CD4-positive, alpha-beta T cell treated with Interleukin-17A for 1 hour (primary cell): ENCODE data around the gene PRM2.
A peak's percentile ranks its signal among the peaks of the same experiment; 100 is the strongest.

Experiments
- DNase-seq: peaks from one replicate; pipeline ENCODE4 v3.0.0-alpha.2; 2020

PRM2 gene, protein sequence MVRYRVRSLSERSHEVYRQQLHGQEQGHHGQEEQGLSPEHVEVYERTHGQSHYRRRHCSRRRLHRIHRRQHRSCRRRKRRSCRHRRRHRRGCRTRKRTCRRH

GRCh38 chr16:11276143-11276895, at the start of gene PRM2:
Gene PRM2, minus strand, starts transcription at chr16:11276480. Its CDS starts 110 bp downstream, at chr16:11276370.
- no peak for DNase-seq

DNA sequence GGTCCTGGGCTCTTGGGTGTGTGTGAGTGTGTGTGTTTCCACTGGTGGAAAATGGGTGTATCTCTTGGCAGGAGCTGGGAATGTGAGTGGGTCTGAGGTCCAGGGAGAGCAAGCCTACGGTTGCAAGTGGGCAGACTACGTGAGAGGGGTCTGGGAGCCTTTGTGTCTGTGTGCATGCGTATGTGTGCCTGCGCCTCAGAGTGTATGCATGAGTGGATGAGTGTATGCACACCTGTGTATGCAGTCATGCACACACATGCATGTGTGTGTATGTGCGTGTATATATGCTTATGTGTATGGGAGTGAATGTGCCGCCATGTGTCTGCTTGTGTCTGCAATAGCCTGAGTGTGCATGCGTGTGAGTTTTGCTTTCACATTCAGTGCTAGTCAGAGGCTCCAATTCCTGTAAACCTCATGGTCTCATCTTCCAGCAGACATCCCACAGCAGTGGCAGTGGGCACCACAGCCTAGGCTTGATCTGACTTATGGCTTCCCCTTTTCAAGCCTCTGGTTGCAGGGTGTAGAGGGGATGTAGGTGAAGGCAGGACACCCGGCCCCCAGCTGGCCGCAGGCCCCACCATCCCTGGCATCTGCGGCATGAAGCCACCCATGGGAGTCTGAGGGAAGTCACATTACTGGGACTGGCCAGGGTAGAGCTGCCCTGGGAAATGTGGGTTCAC, 49.3 kb upstream of the PRM2 start:
- DNase-seq: no peak

DNA sequence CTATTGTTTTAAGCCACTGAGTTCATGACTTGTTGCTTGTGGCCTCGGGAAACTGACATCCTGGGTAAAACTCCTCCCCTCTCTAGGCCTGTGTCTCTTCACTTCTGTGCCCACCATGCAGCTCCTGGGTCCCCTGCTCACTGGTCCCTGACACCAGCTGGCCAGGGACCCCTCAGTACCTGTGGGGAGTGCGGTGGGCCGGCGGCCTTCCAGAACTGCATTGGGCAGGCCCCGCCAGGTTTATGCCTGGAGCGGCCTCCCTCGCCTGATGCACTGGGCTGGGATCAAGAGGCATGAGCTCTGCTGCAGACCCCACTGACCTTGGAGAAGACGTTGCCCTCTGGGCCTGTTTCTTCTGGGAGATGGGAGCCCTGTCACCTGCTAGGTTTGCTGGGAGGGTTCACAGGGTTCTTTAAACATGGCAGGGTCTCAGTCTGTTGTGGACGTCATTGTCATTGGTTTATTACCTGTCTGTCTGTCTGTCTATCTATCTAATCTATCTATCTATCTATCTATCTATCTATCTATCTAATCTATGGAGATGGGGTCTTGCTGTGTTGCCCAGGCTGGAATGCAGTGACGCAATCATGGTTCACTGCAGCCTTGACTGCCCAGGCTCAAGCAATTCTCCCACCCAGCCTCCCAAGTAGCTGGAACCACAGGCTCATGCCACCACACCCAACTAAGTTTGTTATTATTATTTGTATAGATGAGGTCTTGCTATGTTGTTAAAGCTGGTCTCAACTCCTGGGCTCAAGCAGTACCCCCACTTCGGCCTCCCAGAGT, 47.5 kb upstream of the PRM2 start:
- no peak for DNase-seq

- no peak for DNase-seq
Measured at GRCh38 chr16:11322823-11323222, 46.5 kb upstream of the PRM2 start.

DNA sequence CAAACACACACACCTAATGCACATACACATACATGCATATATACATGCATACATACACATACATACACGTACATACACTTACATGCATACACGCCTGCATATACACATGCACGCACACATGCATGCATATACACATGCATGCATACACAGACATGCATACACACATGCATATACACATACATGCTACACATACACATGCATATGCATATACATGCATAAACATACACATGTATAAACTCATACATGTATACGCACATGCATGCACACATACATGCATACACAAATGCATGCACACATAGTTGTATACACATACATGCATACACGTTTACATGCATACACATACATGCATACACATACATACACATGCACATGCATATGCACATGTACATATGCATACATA, 45.4 kb upstream of the PRM2 start:
- no peak for DNase-seq

- DNase-seq: no peak
Measured at GRCh38 chr16:11320170-11320569, 43.9 kb upstream of the PRM2 start.

GRCh38 chr16:11319529-11320146, 43.4 kb upstream of the PRM2 start:
- DNase-seq: no peak

- no peak for DNase-seq
Measured at GRCh38 chr16:11318817-11319216, 42.5 kb upstream of the PRM2 start.

DNA sequence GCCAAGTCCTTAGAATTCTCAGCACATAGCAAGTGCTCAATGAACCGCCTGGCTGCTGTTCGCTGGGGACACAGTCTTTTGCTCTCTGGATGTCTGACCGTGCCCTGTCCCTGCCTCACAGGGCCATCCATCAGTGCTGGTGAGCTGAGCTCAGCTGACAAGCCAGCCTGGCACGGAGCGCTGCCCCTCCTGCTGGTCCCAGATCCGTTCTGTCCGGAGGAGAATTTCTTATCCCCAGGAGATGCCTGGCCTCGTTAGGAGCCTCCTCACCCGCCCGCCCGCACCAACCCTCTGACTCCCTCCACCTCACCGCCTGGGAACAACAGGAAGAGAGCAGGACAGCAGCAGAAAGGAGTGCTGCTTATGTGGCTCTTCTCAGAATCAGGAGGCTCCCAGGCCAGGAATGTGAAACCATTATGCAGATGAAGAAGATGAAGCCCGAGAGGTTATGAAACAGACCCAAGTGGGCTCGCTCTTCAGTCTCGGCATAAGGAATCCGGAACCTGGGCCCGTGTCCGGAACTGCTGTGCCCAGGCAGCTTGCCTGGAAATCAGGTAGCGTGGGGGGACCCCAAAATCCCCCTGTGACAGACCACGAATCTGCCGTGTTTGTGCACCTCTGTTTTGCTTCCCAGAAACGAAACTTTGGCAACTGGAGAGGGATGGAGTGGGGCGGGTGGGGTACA, 40.2 kb upstream of the PRM2 start:
- no peak for DNase-seq

- no peak for DNase-seq
Measured at GRCh38 chr16:11315510-11315909, 39.2 kb upstream of the PRM2 start.

GRCh38 chr16:11314309-11314894, 38.1 kb upstream of the PRM2 start:
- DNase-seq: no peak

DNA sequence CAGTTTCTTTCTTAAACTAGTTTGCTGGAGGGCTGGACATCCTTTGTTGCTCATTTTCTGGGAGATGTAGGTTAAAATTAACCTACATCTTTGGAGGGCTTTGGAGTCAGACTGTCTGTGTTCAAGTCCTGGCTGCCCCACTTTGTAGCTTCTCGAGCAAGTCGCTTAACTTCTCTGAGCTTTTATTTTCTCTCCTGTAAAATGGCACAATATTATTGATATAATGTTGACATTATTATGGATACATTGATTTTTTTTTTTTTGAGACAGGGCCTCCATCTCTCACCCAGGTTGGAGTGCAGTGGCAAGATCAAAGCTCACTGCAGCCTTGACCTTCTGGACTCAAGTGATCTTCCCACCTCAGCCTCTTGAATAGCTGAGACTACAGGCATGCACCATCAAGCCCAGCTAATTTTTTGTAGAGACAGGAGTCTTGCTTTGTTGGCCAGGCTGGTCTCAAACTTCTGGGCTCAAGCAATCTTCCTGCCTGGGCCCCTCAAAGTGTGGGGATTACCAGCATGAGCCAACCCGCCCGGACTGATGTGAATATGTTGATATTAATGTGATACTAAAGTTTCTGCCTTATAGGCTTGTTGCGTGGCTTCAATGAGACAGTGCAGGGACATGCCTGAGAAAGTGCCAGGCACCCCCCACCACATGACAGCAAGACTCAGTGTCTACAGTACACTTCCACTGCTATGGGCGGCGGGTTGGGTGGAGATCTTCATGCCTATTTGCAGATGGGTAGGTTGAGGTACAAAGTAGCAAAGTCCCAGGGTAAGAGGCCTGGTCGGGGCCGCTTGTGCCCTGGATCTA, 37.4 kb upstream of the PRM2 start:
- DNase-seq: no peak

DNA sequence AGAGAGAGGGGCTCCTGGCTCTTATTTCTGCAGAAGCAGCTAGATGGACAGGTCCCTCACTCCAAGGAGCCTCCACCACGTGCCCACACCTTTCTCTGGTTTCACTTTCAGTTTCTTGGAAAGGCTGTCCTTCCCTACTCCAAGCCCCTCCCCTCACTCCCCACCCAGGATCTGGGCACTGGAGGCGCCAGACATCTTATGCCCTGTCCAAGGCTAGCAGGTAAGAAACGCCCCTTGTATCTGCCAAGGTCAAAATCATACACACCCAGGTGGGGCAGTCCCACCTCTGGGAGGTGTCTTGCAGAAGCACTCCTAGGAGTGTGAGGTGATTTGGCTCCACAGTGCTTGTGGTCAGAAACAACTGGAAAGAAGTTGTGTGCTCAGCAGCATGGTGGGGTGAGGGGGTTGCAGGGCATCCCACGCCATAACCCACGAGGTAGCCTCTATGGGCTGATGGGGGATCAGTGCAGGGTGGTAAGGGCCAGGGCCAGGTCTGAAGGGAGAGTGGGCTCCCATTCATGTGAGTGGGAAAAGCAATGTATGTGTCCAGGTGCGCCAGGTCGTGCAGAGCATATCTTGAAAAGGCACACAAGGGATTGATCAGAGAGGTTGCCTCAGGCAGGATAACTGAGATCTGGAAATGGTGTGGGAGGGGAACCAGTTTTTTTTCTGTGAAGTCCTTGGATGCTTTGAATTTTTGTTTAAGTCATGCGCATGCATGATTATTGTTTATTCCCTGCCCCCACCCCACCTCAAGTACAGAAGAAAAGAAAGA, 36.6 kb upstream of the PRM2 start:
- DNase-seq: peak; percentile 49

DNA sequence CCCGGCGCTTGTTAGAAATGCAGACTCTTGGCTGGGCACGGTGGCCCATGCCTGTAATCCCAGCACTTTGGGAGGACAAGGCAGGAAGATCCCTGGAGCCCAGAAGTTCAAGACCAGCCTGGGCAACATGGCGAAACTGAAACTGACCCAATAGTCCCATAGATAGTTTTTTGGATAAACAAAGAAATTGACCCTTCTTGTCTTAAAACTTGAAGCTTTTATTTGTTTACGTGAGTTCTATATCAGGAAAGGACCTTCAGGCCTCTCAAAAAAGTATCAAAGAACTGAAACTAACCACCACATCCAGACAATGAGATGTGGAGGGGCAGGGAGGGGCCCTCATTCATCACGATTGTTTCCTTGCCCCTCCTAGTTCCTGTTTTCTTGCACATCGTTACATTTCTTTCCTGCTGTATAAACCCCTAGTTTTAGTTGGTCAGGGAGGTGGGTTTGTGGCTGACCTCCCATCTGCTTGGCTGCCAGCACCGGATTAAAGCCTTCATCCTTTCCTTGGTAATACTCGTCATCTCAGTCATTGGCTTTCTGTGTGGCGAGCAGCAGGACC, 34.8 kb upstream of the PRM2 start:
- DNase-seq: peak; percentile 58

GRCh38 chr16:11310634-11310977, 34.3 kb upstream of the PRM2 start:
- no peak for DNase-seq

DNA sequence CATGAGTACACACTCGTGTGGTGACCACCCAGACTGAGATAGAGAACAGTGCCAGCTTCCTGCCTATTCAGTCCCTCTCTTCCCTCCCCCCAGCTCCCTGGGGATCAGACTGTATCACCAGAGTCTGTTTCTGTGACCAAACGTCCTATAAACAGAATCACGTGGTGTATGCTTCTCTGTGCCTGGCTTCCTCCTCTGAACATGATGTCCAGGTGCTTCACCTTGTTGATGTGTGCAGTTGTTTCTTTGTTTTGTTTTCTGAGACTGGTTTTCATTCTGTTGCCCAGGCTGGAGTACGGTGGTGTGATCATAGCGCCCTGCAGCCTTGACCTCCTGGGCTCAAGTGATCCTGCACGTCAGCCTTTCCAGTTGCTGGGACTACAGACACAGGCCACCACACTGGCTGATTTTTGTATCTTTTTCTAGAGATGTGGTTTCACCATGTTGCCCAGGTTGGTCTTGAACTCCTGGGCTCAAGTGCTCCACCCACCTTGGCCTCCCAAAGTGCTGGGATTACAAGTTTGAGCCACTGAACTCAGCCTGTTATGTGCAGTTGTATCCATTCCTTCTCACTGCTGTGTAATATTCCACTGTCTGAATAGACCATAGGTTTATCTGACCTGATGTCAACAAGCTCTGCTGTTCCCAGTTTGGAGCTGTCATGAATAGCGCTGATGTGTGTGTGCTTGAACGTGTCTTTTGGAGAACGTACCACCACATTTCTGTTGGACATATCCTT, 33.8 kb upstream of the PRM2 start:
- no peak for DNase-seq

GRCh38 chr16:11308493-11309283, 32.4 kb upstream of the PRM2 start:
- no peak for DNase-seq
